ENCODE data around the gene HLA-DOB.

HLA-DOB gene

DNA sequence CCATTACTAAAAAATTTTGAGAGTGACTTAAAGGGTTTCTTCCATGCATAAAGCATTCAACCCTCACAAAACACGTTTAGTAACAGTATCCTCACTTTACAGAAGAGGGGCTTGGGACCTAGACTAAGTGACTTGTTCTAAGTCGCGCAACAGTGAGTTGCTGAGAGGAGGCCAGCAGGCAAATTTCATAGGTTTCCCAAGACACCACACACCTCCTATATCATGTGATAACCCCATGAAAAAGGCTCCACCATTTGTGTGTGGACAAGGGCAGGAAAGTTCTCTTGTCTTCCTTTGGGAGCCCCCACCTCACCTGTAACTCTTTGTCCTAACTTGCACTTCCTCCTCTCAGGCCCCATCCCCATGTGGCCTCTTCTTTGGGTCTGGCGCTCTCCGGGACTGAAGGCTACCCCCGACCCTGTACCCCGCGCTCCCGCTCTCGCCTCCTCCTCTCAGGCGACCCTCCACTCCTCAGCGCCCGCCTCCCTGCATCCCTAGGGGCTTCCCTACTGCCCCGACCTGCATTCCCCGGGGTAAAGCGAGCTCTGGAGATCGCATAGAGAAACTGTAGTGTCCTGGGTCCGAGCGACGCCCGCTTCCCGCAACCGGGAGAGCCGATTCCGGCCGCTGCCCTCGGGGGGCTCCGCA, 26.7 kb upstream of the HLA-DOB start:
- no peak for DNase-seq

DNA sequence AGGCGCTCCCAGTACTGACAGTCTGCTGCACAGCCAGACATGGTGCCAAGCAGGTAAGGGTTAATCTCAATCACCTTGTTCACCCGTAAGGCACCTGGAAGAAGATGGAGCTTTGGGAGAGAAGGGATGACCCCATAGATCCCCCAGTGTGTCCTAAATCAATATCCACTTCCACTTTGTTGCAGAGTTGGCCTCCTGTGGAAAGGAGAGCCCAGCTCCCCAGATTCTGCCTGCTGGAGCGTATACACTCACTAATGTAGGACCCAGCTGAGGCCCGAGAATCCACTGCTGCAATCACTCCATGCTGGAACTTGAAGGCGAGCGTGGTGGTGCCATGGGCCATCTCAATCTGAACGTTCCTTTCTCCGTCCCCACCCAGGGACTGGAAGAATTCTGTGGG, 25.9 kb upstream of the HLA-DOB start:
- no peak for DNase-seq

DNA sequence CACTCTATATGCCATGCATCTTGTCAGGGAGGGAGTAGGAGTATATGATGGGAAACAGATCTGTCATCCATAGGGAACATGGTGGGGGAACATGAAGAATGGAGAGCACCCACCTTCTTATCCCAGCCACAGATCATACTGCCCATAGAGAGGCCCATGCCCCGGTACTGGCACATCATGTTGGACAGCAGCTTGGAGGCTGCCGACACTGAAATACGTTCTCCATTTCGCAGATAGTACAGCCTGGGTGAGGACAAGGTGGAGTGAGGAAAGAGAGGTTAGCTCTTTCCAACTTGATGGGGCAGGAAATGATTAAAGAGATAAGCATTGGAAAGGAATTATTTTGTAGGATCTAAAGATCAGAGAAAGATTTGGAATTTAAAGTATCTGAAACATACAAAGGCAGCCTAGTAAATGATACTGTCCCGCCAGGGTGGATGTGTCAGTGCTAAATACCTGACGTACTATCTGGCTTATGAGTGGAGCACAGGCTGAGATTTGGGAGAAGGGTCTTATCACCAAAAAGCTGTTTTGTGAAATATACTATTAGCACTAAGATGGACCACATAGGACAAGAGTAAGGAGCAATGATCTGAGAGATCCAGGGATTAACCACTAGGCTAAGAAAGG, 25.3 kb upstream of the HLA-DOB start:
- DNase-seq = no peak

DNA sequence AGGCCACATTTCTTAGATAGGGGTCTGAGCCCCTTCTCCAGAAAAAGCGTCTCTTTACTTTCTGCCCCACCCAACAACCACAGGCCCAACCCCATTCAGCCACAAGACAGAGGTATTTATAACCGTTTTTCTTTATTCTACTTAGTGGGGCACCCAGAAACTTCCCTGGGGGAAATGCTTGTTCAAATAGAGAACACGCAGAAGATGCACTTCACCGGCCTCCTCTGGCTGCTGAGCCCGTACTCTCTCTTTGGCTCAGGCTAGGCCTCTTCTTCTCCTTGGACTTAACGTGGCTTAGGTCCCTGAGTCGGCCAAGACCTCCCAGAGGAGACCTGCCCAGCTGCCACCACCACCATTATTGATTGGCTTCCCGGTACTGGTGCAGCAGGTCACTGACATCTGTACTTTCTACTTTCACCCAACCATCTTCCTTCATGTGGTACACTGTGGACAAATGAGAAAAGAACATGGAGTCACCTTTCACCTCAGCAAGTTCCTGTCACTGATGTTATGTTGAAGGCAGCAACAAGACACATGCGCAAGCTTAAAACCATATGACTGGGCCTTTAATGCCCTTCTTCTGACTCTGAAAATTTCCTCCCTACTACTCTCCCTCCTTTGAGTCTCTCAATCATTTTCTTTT, 23.9 kb upstream of the HLA-DOB start:
- DNase-seq = peak; percentile 89

DNA sequence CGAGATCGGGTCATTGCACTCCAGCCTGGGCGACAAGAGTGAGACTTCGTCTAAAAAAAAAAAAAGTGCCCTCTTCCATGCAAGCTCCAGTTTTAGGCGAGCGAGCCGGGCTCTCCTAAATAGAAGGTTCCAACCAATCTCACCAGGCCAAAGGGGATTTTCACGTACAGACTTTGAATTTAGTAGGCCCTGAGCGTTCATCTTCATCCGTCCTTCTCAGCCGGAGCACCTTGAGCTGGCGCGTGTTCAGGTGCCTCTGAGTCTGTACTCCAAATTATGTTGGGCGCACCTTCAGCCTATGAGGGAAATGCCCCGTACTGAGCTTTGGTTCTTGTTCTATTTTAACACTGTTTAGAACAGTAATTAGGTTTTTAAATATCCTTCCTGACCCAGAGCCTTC, 22.6 kb upstream of the HLA-DOB start:
- no peak for DNase-seq

DNA sequence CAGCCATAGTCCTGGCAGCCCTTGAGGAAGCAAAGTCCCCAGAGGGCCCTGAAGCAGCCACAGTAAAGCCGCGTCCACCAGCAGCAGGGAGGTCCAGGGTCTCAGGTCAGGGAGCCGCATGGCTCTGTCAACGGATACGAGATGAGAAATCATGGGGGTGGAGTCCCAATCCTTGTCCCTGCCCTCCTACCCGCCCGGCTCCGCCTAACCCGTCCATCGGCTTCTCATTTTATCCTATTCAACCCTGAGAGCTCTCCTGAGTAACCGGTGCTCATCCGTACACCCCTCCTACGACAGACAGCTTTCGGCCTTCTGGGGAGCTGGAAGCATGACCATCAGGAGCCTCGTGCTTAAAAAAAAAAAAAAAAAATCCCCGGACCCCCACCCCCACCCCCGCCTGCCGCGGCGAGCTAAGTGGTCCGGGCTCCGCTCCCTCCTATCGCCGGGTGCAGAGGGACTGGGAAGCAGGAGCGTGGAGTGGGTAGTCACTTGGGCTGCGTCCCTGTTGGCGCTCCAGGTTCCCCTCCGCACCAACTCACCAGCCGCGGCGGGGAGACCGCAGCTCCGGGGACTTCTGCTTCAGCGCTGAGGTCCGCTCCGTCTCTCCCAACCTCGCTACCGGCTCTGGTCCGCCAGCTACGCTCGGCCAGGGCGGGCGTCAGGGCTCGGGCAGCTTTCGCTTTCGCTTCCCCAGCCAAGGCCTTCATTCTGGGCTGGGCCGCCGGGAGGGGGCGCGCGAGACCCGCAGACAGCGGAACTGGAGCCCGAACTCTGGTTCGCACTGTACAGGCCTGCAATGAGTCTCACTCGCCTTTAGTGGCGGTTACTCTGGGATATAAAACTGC, 21.5 kb upstream of the HLA-DOB start, which contains the start of gene TAP2:
Gene TAP2, minus strand, starts transcription at position 626 of the 845 bp plus-strand sequence. Its CDS starts 506 bp downstream, at position 120.
- peak; percentile 98 for DNase-seq

DNA sequence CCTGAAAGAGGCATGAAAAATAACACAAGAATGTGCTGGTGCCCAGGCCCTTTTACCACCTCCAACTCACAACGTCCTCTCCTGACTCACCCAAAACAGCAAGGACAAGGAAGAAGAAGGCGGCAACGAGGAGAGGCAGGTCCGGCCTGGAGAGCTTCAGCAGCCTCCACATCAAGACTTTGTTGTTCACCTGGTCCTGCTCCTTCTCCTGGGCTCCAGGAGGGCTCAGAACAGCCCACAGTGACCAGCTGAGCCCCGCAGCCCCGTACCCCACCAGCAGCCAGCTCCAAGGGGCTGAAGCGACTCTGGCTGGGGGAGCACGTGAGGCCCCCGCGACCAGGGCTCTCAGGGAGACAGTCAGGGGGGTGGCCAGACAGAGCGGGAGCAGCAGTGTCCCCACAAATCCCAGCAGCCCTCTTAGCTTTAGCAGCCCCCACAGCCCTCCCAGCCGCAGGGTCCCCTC, 20.9 kb upstream of the HLA-DOB start:
- DNase-seq = no peak

DNA sequence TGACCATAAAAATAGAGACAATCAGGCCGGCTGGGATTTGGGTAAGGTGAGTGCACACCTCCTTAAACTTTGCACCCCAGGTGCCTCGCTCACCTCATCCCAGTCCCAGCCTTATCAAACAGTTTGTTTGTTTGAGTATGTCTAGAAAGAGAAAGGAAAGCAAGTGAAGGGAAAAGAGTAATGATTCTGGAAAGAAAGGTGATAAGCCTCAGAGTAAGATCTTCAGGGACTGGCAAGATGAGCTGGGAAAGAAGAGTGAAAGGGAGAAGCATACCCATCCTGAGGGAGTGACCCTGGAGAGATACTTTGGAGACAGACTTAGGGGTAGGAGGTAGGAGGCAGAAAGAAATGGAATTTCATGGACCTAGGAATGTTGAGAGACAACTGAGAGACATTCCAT, 20.1 kb upstream of the HLA-DOB start:
- DNase-seq = no peak

DNA sequence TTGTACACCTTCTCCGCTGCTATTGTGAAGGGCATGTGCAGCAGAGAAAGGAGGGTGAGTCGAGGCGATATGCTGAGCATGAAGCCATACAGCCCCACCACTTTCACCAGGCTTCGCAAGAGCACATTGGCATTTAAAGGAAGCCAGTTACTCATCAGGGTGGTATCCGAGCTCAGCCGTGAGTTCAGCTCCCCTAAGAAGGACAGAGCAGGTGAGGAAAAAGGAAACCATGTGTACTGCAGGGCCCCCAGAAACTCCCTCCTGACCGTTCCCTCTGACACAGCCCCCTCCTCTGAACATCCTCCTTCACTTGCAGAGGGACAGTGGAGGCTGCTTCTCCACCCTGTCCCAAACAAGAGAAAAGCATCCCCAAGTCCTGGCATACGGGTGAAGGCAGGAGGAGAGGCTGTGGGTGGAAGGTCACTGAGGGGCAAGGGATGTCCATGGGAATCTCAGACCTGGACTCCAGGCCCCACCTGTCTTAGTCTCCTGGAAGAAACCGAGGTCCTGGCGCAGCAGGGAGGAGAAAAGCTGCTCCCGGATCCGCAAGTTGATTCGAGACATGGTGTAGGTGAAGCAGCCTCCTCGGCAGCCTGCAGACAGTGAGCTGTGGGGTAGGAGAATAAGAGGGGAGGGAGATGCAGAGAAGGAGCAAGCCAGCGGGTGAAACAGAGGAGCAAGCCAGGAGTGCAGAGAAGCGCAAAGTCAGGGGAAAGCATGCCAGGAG, 18.5 kb upstream of the HLA-DOB start:
- no peak for DNase-seq

DNA sequence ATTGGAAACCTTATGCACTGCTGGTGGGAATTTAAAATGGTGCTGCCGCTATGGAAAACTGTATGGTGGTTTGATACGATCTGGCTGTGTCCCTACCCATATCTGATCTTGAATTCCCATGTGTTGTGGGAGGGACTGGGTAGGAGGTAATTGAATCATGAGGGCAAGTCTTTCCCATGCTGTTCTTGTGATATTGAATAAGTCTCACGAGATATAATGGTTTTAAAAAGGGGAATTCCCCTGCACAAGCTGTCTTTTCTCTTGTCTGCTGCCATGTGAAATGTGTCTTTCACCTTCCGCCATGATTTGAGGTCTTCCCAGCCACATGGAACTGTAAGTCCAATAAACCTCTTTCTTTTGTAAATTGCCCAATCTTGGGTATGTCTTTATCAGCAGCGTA, 16.9 kb upstream of the HLA-DOB start:
- DNase-seq = no peak

DNA sequence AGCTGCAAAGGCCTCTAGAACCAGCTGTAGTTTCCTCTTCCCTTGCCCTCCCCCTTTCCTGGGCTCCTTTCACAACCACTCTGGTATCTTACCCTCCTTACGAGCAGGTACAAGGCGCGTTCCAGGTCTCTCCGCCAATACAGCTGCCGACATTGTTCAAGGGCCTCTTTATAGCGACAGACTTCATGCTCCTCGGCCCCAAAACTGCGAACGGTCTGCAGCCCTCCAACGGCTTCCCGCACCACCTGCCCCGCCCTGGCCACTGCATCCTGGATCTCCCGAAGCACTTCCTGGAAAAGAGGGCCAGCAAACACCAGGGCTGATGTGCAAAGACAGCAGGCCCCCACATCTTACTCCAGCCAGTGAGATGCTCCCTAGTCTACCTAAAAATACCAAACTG, 15.7 kb upstream of the HLA-DOB start:
- no peak for DNase-seq

DNA sequence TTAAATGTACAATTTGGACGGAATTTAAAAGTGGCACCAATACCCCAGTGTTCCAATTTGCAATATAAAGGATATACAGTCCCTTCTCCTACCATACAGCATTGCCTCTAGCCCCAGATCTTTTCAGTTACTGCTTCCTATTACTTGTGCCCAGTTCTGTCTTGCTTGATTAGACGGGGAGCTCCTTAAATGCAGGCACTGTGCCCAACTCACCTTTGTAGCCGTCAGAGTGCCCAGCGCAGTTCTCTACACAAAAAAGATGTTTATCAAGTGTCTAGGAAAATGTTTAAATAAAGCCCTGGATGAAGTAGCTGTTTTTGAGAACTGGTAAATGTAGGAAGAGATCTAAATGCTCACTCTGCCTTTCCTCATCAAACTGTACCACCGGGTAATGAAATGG, 14.1 kb upstream of the HLA-DOB start:
- no peak for DNase-seq

DNA sequence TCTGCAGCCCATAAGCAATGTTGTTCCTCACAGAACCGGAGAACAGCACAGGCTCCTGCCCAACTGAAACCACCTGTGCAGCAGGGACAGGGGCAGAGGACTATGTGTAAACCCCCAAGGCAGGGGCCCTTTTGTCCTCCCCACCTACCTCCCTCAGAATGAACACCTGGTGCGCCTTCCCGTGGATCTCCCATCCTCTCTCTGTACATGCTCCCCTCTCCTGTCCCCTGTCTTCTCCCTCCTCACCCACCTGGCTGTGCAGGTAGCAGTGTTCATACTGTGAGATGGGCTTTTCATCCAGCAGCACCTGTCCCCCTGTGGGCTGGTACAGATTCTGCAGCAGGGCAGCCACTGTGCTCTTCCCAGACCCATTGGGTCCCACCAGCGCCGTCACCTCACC, 13.2 kb upstream of the HLA-DOB start:
- no peak for DNase-seq

DNA sequence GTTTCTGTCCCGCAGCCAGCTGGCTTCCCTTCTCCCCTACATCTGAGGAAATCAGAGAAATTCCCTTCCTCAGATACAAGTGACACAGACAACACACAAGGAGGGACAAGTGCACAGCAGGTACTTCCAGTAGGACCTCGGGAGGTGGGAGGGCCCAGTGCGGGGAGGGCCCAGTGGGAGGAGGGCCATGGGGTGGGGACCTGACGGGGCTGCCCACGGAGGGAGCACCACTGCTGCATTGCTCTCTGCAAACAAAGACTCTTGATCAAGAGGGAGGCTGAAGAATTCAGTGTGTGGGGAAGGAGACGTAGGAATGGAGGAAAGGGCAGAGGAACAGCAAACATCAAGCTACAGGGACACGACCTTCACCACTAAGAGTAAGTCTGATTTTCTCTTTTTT, 12.7 kb upstream of the HLA-DOB start:
- no peak for DNase-seq

DNA sequence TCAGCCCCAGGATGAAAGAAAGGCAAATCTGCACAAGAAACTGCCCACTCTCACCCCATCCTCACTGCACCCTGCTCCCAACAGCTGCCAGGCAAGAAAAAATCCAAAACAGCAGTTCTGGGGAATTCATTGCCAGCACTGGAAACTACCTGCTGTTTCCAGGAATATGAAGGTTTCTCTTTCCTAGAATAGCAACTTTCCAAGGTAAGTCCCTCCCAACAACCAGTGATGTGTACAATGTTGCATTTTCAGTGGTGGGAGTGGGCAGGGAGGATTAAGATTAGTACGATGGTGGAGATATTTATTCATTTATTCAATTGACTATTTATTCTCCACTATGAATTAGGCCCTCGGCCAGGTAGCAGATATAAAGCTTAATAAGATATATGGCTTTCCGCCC, 10.2 kb upstream of the HLA-DOB start:
- DNase-seq = no peak

DNA sequence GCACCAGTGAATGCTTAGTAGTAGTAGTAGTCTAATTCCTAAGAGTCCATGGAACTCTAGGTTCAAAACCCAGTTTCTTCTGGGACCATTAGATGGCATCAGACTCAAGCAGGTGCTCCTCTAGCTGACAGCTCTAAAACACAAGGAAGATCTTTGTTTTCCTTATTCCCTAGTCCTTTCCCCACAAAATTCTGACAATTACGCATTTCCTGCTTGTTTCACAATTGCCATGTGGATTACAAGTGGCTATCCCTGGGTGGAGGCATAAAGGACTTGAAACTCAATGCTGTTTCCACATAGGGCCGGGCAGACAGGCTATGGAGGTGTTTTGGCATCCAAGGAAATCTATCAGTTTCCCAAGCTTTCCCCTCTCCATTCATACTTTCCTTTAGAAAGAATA, 9.2 kb upstream of the HLA-DOB start:
- DNase-seq = no peak

DNA sequence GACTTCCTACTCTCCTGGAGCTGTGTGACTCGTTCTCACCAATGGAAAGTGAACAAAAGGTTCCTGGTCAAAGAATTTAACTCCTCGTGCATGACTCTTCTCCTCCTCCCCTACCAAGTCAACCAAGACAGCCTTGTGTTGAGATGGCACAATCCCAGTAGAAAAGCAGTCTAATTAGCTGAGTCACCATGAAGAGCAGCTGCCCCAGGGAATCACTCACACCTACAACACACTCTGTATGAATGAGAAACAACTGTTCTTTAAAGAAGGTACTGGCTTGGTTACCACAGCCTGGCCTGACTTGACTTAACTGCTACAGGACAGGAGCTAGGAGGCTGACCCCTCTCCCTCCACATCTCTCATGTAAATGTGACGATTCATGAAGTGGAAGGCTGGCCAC, 2.9 kb upstream of the HLA-DOB start:
- DNase-seq = no peak

DNA sequence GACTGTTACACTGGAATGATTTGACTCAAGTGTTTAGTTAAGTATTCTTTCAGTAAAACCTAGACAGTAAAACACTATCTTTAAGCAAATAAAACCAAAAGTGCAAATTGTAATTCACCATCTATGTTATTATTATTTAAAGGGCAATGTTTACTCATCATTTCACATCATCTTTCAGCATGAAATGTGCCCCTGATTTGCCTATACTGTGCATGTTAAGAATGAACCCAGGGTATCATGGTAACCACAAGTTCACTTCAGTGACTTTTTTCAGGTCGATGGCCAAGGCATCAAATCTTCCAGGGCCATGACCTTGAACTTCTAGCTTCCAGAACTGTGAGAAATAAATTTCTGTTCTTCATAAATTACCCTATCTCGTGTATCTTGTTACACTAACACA, 2.1 kb upstream of the HLA-DOB start:
- DNase-seq = no peak

DNA sequence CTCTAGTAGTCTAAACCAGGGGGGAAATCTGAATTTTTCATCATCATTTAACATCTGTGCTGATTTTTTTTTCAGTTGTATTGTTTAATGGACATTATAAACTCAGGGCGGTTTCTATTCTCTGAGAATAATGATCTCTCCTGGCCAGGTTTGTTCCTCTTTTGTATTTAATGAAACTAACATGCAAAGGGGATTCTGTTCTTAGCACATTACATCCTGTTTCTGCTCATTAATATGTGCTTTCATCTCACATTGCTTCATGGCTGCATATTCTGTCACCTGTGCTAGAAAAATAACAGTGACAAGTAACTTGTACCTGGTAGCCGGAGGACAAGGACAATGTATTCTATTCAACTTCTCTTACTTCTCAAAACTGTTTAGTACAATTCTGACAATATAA, 806 bp downstream of the HLA-DOB start:
- DNase-seq = no peak

DNA sequence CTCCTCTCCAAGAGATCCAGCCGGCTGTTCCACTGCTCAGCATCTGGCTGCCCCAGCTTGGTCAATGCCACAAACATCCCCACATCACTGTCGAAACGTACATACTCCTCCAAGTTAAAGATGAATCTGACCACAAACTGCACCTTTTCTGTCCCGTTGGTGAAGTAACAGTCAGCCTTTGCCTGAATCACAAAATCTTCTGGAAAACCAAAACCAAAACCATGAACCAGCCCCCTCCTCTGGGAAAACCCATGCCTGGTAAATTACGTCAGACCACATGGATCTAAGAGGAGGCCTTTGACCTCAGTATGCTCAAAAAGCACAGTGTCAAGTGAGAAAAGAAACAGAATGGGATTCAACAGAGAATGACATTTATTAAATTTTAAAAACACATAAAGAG, 1.7 kb downstream of the HLA-DOB start:
- DNase-seq = no peak

DNA sequence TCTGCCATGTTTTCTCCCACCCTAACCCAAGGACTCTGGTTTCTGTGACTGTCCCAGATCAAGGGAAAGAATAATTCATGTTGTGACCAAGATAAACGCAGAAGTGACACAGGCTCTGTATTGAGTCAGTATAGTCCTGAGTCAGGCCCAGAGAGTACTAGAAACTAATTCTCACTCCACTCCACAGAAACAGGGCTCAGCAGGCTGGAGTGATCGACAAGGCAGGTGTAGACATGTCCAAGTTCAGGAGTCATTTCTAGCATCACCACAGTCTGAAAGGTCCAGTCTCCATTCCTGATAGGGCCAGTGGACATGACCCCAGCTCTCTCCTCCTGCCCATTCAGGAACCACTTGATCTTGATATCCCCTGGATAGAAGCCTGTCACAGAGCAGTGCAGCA, 2.7 kb downstream of the HLA-DOB start:
- no peak for DNase-seq

DNA sequence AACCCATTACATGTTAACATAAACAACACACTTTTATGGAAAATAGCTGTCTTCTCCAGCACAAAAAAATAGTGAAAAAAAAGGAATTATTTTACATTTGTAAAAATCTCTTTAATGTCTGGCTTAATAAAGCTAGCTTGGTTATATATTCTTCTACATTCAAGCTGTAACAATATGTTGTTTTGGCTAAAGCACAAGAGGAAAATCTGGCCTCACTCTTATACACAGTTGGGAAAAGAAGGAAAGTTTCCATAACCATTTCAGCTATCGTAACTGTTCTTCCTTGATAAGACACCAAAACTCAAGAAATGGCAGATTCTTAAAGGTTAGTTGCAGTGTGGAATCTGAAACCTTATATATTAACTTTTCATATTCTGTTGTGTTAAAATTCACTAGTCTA, 7.6 kb downstream of the HLA-DOB start:
- no peak for DNase-seq

Data from activated CD4-positive, alpha-beta T cell treated with anti-CD3 and anti-CD28 coated beads, Interleukin-2, amount 50 U/mL, for 16 hours (primary cell).